GM12873 (cell line): Measurements from ENCODE around the gene SRF.

Experiments used
- TF ChIP-seq, protein P1 (sequence below): IDR thresholded peaks from 2 replicates; pipeline ENCODE4 v1.5.1; 2012; ENCODE audit warnings: low read depth, mild to moderate bottlenecking, moderate library complexity, low read length, control low read depth; ENCODE audit not compliant: insufficient read depth; ENCODE audit errors: missing control alignments

The SRF gene

GRCh38 chr6:43187821-43188220, 16.8 kb downstream of the SRF start:
- TF ChIP-seq, protein P1, sequence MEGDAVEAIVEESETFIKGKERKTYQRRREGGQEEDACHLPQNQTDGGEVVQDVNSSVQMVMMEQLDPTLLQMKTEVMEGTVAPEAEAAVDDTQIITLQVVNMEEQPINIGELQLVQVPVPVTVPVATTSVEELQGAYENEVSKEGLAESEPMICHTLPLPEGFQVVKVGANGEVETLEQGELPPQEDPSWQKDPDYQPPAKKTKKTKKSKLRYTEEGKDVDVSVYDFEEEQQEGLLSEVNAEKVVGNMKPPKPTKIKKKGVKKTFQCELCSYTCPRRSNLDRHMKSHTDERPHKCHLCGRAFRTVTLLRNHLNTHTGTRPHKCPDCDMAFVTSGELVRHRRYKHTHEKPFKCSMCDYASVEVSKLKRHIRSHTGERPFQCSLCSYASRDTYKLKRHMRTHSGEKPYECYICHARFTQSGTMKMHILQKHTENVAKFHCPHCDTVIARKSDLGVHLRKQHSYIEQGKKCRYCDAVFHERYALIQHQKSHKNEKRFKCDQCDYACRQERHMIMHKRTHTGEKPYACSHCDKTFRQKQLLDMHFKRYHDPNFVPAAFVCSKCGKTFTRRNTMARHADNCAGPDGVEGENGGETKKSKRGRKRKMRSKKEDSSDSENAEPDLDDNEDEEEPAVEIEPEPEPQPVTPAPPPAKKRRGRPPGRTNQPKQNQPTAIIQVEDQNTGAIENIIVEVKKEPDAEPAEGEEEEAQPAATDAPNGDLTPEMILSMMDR = no peak

DNA sequence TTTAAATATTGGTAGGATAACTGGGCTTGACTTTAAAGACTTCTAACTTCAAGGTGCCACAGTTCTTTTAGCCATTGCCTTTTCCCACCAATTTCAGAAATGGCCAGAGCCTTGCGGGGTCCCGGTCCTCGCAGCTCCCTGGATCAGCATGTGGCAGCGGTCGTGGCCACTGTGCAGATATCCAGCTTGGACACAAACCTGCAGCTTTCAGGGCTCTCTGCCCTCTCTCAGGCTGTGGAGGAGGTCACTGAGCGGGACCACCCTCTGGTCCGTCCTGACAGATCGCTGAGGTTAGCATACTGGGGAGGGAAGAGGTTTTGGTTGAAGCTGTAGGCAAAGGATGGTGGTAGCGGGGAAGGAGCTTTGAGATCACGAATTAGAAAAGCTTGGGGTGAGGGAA, 17.4 kb downstream of the SRF start:
- TF ChIP-seq, protein P1 = no peak

GRCh38 chr6:43189776-43190304, 18.8 kb downstream of the SRF start:
- TF ChIP-seq, protein P1 = no peak

- TF ChIP-seq, protein P1 = no peak
Observed at GRCh38 chr6:43192911-43193310, 21.8 kb downstream of the SRF start.

GRCh38 chr6:43193929-43194328, 22.9 kb downstream of the SRF start:
- TF ChIP-seq, protein P1 = no peak

DNA sequence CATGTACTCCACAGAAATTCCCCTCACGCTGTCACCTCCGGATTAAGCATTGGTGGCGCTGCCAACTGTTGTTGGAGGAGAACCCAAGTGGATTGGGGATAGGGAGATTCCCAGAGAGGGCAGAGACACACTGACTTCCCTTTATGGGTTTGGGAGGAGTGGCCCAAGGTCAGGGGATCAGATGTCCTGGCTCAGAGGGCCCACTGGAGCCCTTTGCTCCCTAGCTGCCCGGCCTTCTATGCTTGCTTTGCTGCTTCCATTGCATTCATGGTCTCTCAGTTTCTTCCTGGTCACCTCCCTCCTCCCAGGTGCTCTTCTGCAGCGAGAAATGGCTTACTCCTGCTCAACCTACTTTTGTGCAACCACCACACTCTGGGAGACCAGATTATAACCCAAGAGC, 25.3 kb downstream of the SRF start:
- TF ChIP-seq, protein P1 = no peak

- TF ChIP-seq, protein P1 = no peak
Observed at GRCh38 chr6:43199912-43200311, 28.8 kb downstream of the SRF start.
